ENCODE data around the gene HLA-E. TPM values are rescaled to one million over a fixed set of nuclear protein-coding genes. Genes with fewer than 3 reads are reported as not detected.
A peak's percentile ranks its signal among the peaks of the same experiment; 100 is the strongest.

HLA-E gene
- total and polyA plus RNA-seq, 10 of the 15 experiments (the other 5 are each of a cell fraction or from before 2014, with no cell fraction given), result 35.1 to 483 (median 267) TPM

GRCh38 chr6:30507849-30508827, 18.8 kb downstream of the HLA-E start (continued):
- TF ChIP-seq JUNB (IDR thresholded peaks at IDR 0.05), result no peak

- ChIA-PET SMC1A (ENCODE audit: uncharacterized antibody, unreplicated experiment) (interaction anchor here (0.6 to 5.1 kb wide), 14 partner anchors 8 to 209 kb away, joined by 3 to 71 read pairs (median 4); no protein-coding TSS in a partner anchor), CTCF (interaction anchor here (0.8 to 3.7 kb wide), 12 partner anchors 14 to 88 kb away, joined by 3 to 23 read pairs (median 6); no protein-coding TSS in a partner anchor), POLR2A (interaction anchor here (1.4 to 2.9 kb wide), 4 partner anchors 15 to 24 kb away, joined by 6 to 16 read pairs (median 11); no protein-coding TSS in a partner anchor), RAD21 (ENCODE audit: unreplicated experiment) (interaction anchor here (0.8 to 3.4 kb wide), 10 partner anchors 7 to 48 kb away, joined by 3 to 30 read pairs (median 4); partner anchors contain the start of gene PRR3)
- in situ Hi-C loops (cut with MboI), result no loop called here
- H4K20me1 ChIP-seq (ENCODE audit: control insufficient read depth, insufficient read depth), result no peaks in the 10 kb centered on the region
- H3K27ac ChIP-seq (ENCODE audit: control insufficient read depth, insufficient read depth), result peak overlapping the region; percentile 97
- H3K4me1 ChIP-seq (ENCODE audit: control insufficient read depth, insufficient read depth, low read length), result peaks cover 53% of the 10 kb centered on the region
- FAIRE-seq, result peak; percentile 47
- H3K9ac ChIP-seq (ENCODE audit: control insufficient read depth, insufficient read depth, low read length), result peak overlapping the region; percentile 67
- H3K9me3 ChIP-seq (replicated peaks; ENCODE audit: control insufficient read depth, insufficient read depth, low read length), result no peaks in the 10 kb centered on the region
- no TSS peak for BruUV-seq (replicated peaks)
- H3K27me3 ChIP-seq (replicated peaks in 1 of 2; ENCODE audit: control insufficient read depth in 2 of 2, insufficient read depth in 2 of 2, low read length in 1 of 2), result no peaks in the 10 kb centered on the region
- intact Hi-C loops (cut with micrococcal nuclease; ENCODE audit: unreplicated experiment), result loop anchor here (2.0 kb wide), 2 partner anchors 20 kb away; partner anchors contain the start of gene HLA-E
- H3K36me3 ChIP-seq (ENCODE audit: control insufficient read depth in 2 of 2, insufficient read depth in 2 of 2, low read length in 1 of 2), result no peaks in the 10 kb centered on the region
- peak overlapping the region; percentile 75 for H3K4me2 ChIP-seq (ENCODE audit: control insufficient read depth, insufficient read depth)
- H3K79me2 ChIP-seq (ENCODE audit: control insufficient read depth, insufficient read depth, low read length), result no peaks in the 10 kb centered on the region
- 1% methylated on average over 5 of the region's 5 CpGs for WGBS (ENCODE audit: insufficient coverage, insufficient replicate concordance, low lambda C conversion rate, missing lambda C conversion rate)
- ATAC-seq, result peak; percentile 76
- H3K4me3 ChIP-seq, result peak overlapping the region; percentile 31
- DNase-seq (ENCODE audit: low read depth, low spot score), result peak; percentile 79
- H2AFZ ChIP-seq (ENCODE audit: control insufficient read depth, low read depth, low read length), result peak overlapping the region; percentile 58
- TF ChIP-seq REST (IDR thresholded peaks at IDR 0.05; ENCODE audit: low read depth, low read length) (no peak), SMARCA5 (IDR thresholded peaks at IDR 0.05) (no peak), CREB1 (IDR thresholded peaks at IDR 0.05; ENCODE audit: low read depth) (0 out of 2 replicates have a peak, but pooled peaks have one; percentile 19), ATF3 (IDR thresholded peaks at IDR 0.05; ENCODE audit: borderline replicate concordance, extremely low read depth, low read depth, low read length) (no peak), CBFB (IDR thresholded peaks at IDR 0.05; ENCODE audit: low read depth) (peak; percentile 80; the same call in 1 of the 2 replicates), HCFC1 (IDR thresholded peaks at IDR 0.05; ENCODE audit: low read length) (no peak), MTA3 (IDR thresholded peaks at IDR 0.05; ENCODE audit: borderline replicate concordance, low read length) (peak; percentile 71; the same call in 1 of the 2 replicates), PML (IDR thresholded peaks at IDR 0.05; ENCODE audit: low read length) (0 out of 2 replicates have a peak, but pooled peaks have one; percentile 39), PAX5 (IDR thresholded peaks at IDR 0.05; ENCODE audit: borderline replicate concordance, low read depth, low read length) (no peak), CEBPZ (IDR thresholded peaks at IDR 0.05; ENCODE audit: low read depth, low read length) (no peak), RCOR1 (conservative IDR thresholded peaks at IDR 0.05; ENCODE audit: low read depth, low read length) (no peak)
Measured at GRCh38 chr6:30508890-30509736, 19.8 kb downstream of the HLA-E start.

Measured in GM12878 (cell line).